ENCODE measurements around the gene MRPL12. TPM values are rescaled to one million over a fixed set of nuclear protein-coding genes. Genes with fewer than 3 reads are reported as not detected.
A peak's percentile ranks its signal among the peaks of the same experiment; 100 is the strongest.

The MRPL12 gene
- total and polyA plus RNA-seq, 2 of the 13 experiments (the other 11 are each of a cell fraction or from before 2014, with no cell fraction given): 39.1 to 94.1 TPM

GRCh38 chr17:81713556-81714411 lies 10.6 kb downstream of the MRPL12 start (continued):
- TF ChIP-seq, protein P1, sequence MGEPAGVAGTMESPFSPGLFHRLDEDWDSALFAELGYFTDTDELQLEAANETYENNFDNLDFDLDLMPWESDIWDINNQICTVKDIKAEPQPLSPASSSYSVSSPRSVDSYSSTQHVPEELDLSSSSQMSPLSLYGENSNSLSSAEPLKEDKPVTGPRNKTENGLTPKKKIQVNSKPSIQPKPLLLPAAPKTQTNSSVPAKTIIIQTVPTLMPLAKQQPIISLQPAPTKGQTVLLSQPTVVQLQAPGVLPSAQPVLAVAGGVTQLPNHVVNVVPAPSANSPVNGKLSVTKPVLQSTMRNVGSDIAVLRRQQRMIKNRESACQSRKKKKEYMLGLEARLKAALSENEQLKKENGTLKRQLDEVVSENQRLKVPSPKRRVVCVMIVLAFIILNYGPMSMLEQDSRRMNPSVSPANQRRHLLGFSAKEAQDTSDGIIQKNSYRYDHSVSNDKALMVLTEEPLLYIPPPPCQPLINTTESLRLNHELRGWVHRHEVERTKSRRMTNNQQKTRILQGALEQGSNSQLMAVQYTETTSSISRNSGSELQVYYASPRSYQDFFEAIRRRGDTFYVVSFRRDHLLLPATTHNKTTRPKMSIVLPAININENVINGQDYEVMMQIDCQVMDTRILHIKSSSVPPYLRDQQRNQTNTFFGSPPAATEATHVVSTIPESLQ (CRISPR knock-in tag; conservative IDR thresholded peaks at IDR 0.05): 0 out of 2 replicates have a peak, but pooled peaks have one; percentile 63
- TF ChIP-seq RELA (CRISPR knock-in tag; IDR thresholded peaks at IDR 0.05) (0 out of 2 replicates have a peak, but pooled peaks have one; percentile 10), ZNF362 (CRISPR knock-in tag; IDR thresholded peaks at IDR 0.05; ENCODE audit: borderline replicate concordance) (no peak), E2F5 (CRISPR knock-in tag; conservative IDR thresholded peaks at IDR 0.05) (peak; percentile 66; the same call in 1 of the 2 replicates), PCBP1 (IDR thresholded peaks at IDR 0.05; ENCODE audit: borderline replicate concordance, low read depth, low read length) (peak; percentile 23; the same call in 1 of the 2 replicates), NR2F6 (IDR thresholded peaks at IDR 0.05) (peak; percentile 74), NR2F6 (CRISPR knock-in tag; IDR thresholded peaks at IDR 0.05) (peak; percentile 80), ZNF607 (CRISPR knock-in tag; IDR thresholded peaks at IDR 0.05; ENCODE audit: borderline replicate concordance) (peak; percentile 91), NR3C1 (CRISPR knock-in tag; IDR thresholded peaks at IDR 0.05) (no peak), NFIB (CRISPR knock-in tag; IDR thresholded peaks at IDR 0.05; ENCODE audit: borderline replicate concordance) (no peak), ZNF709 (CRISPR knock-in tag; IDR thresholded peaks at IDR 0.05) (peak; percentile 91), ZNF576 (CRISPR knock-in tag; IDR thresholded peaks at IDR 0.05) (peak; percentile 66; the same call in 1 of the 2 replicates), ZZZ3 (CRISPR knock-in tag; IDR thresholded peaks at IDR 0.05; ENCODE audit: borderline replicate concordance) (0 out of 2 replicates have a peak, but pooled peaks have one; percentile 29), ZNF773 (CRISPR knock-in tag; IDR thresholded peaks at IDR 0.05; ENCODE audit: borderline replicate concordance) (peak; percentile 40; the same call in 1 of the 2 replicates), HNF4G (IDR thresholded peaks at IDR 0.05; ENCODE audit: borderline replicate concordance, low read depth, low read length) (peak; percentile 58), HNF4G (CRISPR knock-in tag; IDR thresholded peaks at IDR 0.05; ENCODE audit: borderline replicate concordance, low read depth) (peak; percentile 57; the same call in 1 of the 2 replicates), POGK (CRISPR knock-in tag; conservative IDR thresholded peaks at IDR 0.05) (peak; percentile 89), ZNF30 (CRISPR knock-in tag; IDR thresholded peaks at IDR 0.05) (no peak), CBX1 (IDR thresholded peaks at IDR 0.05; ENCODE audit: low read depth) (peak; percentile 63), TEF (CRISPR knock-in tag; IDR thresholded peaks at IDR 0.05) (no peak)
- TF ChIP-seq, protein P2, sequence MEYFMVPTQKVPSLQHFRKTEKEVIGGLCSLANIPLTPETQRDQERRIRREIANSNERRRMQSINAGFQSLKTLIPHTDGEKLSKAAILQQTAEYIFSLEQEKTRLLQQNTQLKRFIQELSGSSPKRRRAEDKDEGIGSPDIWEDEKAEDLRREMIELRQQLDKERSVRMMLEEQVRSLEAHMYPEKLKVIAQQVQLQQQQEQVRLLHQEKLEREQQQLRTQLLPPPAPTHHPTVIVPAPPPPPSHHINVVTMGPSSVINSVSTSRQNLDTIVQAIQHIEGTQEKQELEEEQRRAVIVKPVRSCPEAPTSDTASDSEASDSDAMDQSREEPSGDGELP (IDR thresholded peaks at IDR 0.05; ENCODE audit: borderline replicate concordance, low read depth): peak; percentile 96

Data from HepG2 (cell line).